ENCODE measurements around the gene TEKTIP1.
A peak's percentile ranks its signal among the peaks of the same experiment; 100 is the strongest.
"Not testable (repeated sequence)": the region's sequence is repeated elsewhere in the genome, so short reads cannot be mapped to it uniquely, and the experiment has no call there.

Gene TEKTIP1

GRCh38 chr19:3578390-3578789 lies 39.4 kb downstream of the TEKTIP1 start:
- Histone ChIP-seq H3K9me3 (ENCODE audit: control insufficient read depth in 2 of 2, low read length in 2 of 2) (no peaks in the 10 kb centered on the region), H3K9ac (ENCODE audit: low read length in 2 of 2) (no peak overlapping the region), H3K27me3 (ENCODE audit: control insufficient read depth in 1 of 2, insufficient read depth in 2 of 2, low read length in 2 of 2) (no peaks in the 10 kb centered on the region), H3K36me3 (ENCODE audit: control insufficient read depth in 2 of 2, insufficient read depth in 2 of 2, low read length in 2 of 2) (peaks cover 2 to 3% of the 10 kb centered on the region in 2 donors), H3K27ac (ENCODE audit: low read length) (no peak overlapping the region), H3K4me3 (ENCODE audit: low read length in 2 of 2) (no peak overlapping the region), H3K4me1 (ENCODE audit: control insufficient read depth, insufficient read depth, low read length) (peaks cover 18% of the 10 kb centered on the region)

GRCh38 chr19:3580156-3580934 lies 41.4 kb downstream of the TEKTIP1 start:
- H3K27ac ChIP-seq (ENCODE audit: low read length), result no peak overlapping the region
- no peak overlapping the region for H3K9ac ChIP-seq (ENCODE audit: low read length in 2 of 2)
- H3K9me3 ChIP-seq (ENCODE audit: control insufficient read depth in 2 of 2, low read length in 2 of 2), result no peaks in the 10 kb centered on the region
- peaks cover 0 to 1% of the 10 kb centered on the region in 2 donors for H3K36me3 ChIP-seq (ENCODE audit: control insufficient read depth in 2 of 2, insufficient read depth in 2 of 2, low read length in 2 of 2)
- H3K27me3 ChIP-seq (ENCODE audit: control insufficient read depth in 1 of 2, insufficient read depth in 2 of 2, low read length in 2 of 2), result peaks cover 2 to 3% of the 10 kb centered on the region in 2 donors
- peaks cover 14% of the 10 kb centered on the region for H3K4me1 ChIP-seq (ENCODE audit: control insufficient read depth, insufficient read depth, low read length)
- H3K4me3 ChIP-seq (ENCODE audit: low read length in 2 of 2), result no peak overlapping the region

- Histone ChIP-seq H3K4me1 (ENCODE audit: control insufficient read depth, insufficient read depth, low read length) (peaks cover 15% of the 10 kb centered on the region), H3K27me3 (ENCODE audit: control insufficient read depth in 1 of 2, insufficient read depth in 2 of 2, low read length in 2 of 2) (peaks cover 7 to 14% of the 10 kb centered on the region in 2 donors)
- H3K9me3 ChIP-seq (ENCODE audit: control insufficient read depth in 2 of 2, low read length in 2 of 2); H3K27ac ChIP-seq (ENCODE audit: low read length); H3K36me3 ChIP-seq (ENCODE audit: control insufficient read depth in 2 of 2, insufficient read depth in 2 of 2, low read length in 2 of 2); H3K9ac ChIP-seq (ENCODE audit: low read length in 2 of 2); H3K4me3 ChIP-seq (ENCODE audit: low read length in 2 of 2): not testable (repeated sequence)
Observed at GRCh38 chr19:3581792-3582191, 42.8 kb downstream of the TEKTIP1 start.

GRCh38 chr19:3584036-3584802 lies 45.2 kb downstream of the TEKTIP1 start:
- not testable (repeated sequence) for H3K36me3 ChIP-seq (ENCODE audit: control insufficient read depth in 2 of 2, insufficient read depth in 2 of 2, low read length in 2 of 2); H3K4me3 ChIP-seq (ENCODE audit: low read length in 2 of 2); H3K9ac ChIP-seq (ENCODE audit: low read length in 2 of 2); H3K27ac ChIP-seq (ENCODE audit: low read length); H3K9me3 ChIP-seq (ENCODE audit: control insufficient read depth in 2 of 2, low read length in 2 of 2)
- Histone ChIP-seq H3K27me3 (ENCODE audit: control insufficient read depth in 1 of 2, insufficient read depth in 2 of 2, low read length in 2 of 2) (peaks cover 7 to 16% of the 10 kb centered on the region in 2 donors), H3K4me1 (ENCODE audit: control insufficient read depth, insufficient read depth, low read length) (peaks cover 19% of the 10 kb centered on the region)

- peak within 1 kb of the TSS in 1 of 2 donors; percentile 47 for H3K4me3 ChIP-seq (ENCODE audit: low read length in 2 of 2)
- no peaks in the 10 kb centered on the region for H3K9me3 ChIP-seq (ENCODE audit: control insufficient read depth in 2 of 2, low read length in 2 of 2)
- no peaks in the 10 kb centered on the region for H3K36me3 ChIP-seq (ENCODE audit: control insufficient read depth in 2 of 2, insufficient read depth in 2 of 2, low read length in 2 of 2)
- no peak within 1 kb of the TSS for H3K9ac ChIP-seq (ENCODE audit: low read length in 2 of 2)
- no peak within 1 kb of the TSS for H3K27ac ChIP-seq (ENCODE audit: low read length)
- peaks cover 7 to 16% of the 10 kb centered on the region in 2 donors for H3K27me3 ChIP-seq (ENCODE audit: control insufficient read depth in 1 of 2, insufficient read depth in 2 of 2, low read length in 2 of 2)
- peaks cover 19% of the 10 kb centered on the region for H3K4me1 ChIP-seq (ENCODE audit: control insufficient read depth, insufficient read depth, low read length)
Observed at GRCh38 chr19:3585301-3586126, 46.5 kb downstream of the TEKTIP1 start, which contains the start of gene GIPC3. Gene GIPC3 (plus strand): TSS chr19:3585478. CDS start chr19:3585598, 120 bp downstream.

- H3K4me1 ChIP-seq (ENCODE audit: control insufficient read depth, insufficient read depth, low read length), result peaks cover 19% of the 10 kb centered on the region
- H3K36me3 ChIP-seq (ENCODE audit: control insufficient read depth in 2 of 2, insufficient read depth in 2 of 2, low read length in 2 of 2), result no peaks in the 10 kb centered on the region
- no peaks in the 10 kb centered on the region for H3K9me3 ChIP-seq (ENCODE audit: control insufficient read depth in 2 of 2, low read length in 2 of 2)
- peaks cover 7 to 16% of the 10 kb centered on the region in 2 donors for H3K27me3 ChIP-seq (ENCODE audit: control insufficient read depth in 1 of 2, insufficient read depth in 2 of 2, low read length in 2 of 2)
- H3K4me3 ChIP-seq (ENCODE audit: low read length in 2 of 2), result peak overlapping the region in 1 of 2 donors; percentile 47
- H3K9ac ChIP-seq (ENCODE audit: low read length in 2 of 2), result no peak overlapping the region
- no peak overlapping the region for H3K27ac ChIP-seq (ENCODE audit: low read length)
Observed at GRCh38 chr19:3586127-3586626, 47.2 kb downstream of the TEKTIP1 start.

- peak overlapping the region; percentile 29 to 40 for H3K4me3 ChIP-seq (ENCODE audit: low read length in 2 of 2)
Observed at GRCh38 chr19:3586707-3587346, 47.9 kb downstream of the TEKTIP1 start.

GRCh38 chr19:3589439-3589838 lies 50.5 kb downstream of the TEKTIP1 start:
- Histone ChIP-seq H3K4me3 (ENCODE audit: low read length in 2 of 2) (no peak overlapping the region), H3K27ac (ENCODE audit: low read length) (no peak overlapping the region), H3K4me1 (ENCODE audit: control insufficient read depth, insufficient read depth, low read length) (peaks cover 19% of the 10 kb centered on the region), H3K9ac (ENCODE audit: low read length in 2 of 2) (no peak overlapping the region), H3K36me3 (ENCODE audit: control insufficient read depth in 2 of 2, insufficient read depth in 2 of 2, low read length in 2 of 2) (no peaks in the 10 kb centered on the region), H3K27me3 (ENCODE audit: control insufficient read depth in 1 of 2, insufficient read depth in 2 of 2, low read length in 2 of 2) (peaks cover 6 to 16% of the 10 kb centered on the region in 2 donors), H3K9me3 (ENCODE audit: control insufficient read depth in 2 of 2, low read length in 2 of 2) (no peaks in the 10 kb centered on the region)

More at GRCh38 chr19:3586707-3587346, 47.9 kb downstream of the TEKTIP1 start:
- peaks cover 19% of the 10 kb centered on the region for H3K4me1 ChIP-seq (ENCODE audit: control insufficient read depth, insufficient read depth, low read length)
- H3K9ac ChIP-seq (ENCODE audit: low read length in 2 of 2), result no peak overlapping the region
- H3K9me3 ChIP-seq (ENCODE audit: control insufficient read depth in 2 of 2, low read length in 2 of 2), result no peaks in the 10 kb centered on the region
- no peaks in the 10 kb centered on the region for H3K36me3 ChIP-seq (ENCODE audit: control insufficient read depth in 2 of 2, insufficient read depth in 2 of 2, low read length in 2 of 2)
- no peak overlapping the region for H3K27ac ChIP-seq (ENCODE audit: low read length)
- H3K27me3 ChIP-seq (ENCODE audit: control insufficient read depth in 1 of 2, insufficient read depth in 2 of 2, low read length in 2 of 2), result peaks cover 7 to 16% of the 10 kb centered on the region in 2 donors

- peaks cover 19% of the 10 kb centered on the region for H3K4me1 ChIP-seq (ENCODE audit: control insufficient read depth, insufficient read depth, low read length)
- no peaks in the 10 kb centered on the region for H3K9me3 ChIP-seq (ENCODE audit: control insufficient read depth in 2 of 2, low read length in 2 of 2)
- H3K9ac ChIP-seq (ENCODE audit: low read length in 2 of 2), result no peak overlapping the region
- peaks cover 4 to 16% of the 10 kb centered on the region in 2 donors for H3K27me3 ChIP-seq (ENCODE audit: control insufficient read depth in 1 of 2, insufficient read depth in 2 of 2, low read length in 2 of 2)
- H3K27ac ChIP-seq (ENCODE audit: low read length), result no peak overlapping the region
- H3K36me3 ChIP-seq (ENCODE audit: control insufficient read depth in 2 of 2, insufficient read depth in 2 of 2, low read length in 2 of 2), result no peaks in the 10 kb centered on the region
- H3K4me3 ChIP-seq (ENCODE audit: low read length in 2 of 2), result no peak overlapping the region
Observed at GRCh38 chr19:3589949-3590348, 51.0 kb downstream of the TEKTIP1 start.

Data from stomach smooth muscle (tissue), 2 donors.